Caco-2 (cell line): Measurements from ENCODE around the gene HDAC4. TPM values are rescaled to one million over a fixed set of nuclear protein-coding genes. Genes with fewer than 3 reads are reported as not detected.
"Not testable (repeated sequence)": the region's sequence is repeated elsewhere in the genome, so short reads cannot be mapped to it uniquely, and the experiment has no call there.

Source experiments
- BruUV-seq: library from RNA; stranded (reverse); fragments of 400-500 nt; replicated peaks from 2 replicates; lab custom pipeline; 2021; lab: Mats Ljungman, UMichigan
- CTCF ChIA-PET: fragments of 300-600 bp; sonication (Branson Sonifier 250); formaldehyde crosslinking; loops from one replicate; lab custom pipeline; 2022; ENCODE audit warnings: antibody characterized with exemption; lab: Charles Lee
- POLR2A ChIA-PET: fragments of 300-600 bp; sonication (Branson Sonifier 250); formaldehyde crosslinking; loops from one replicate; lab custom pipeline; 2022; ENCODE audit warnings: antibody characterized with exemption; lab: Charles Lee
- DNase-seq, 2 experiments: peaks; one replicate each; pipeline versions ENCODE4 v3.0.0 to v3.0.0-alpha.2; 2020 to 2022
- H3K27me3 ChIP-seq: replicated peaks from 2 replicates; pipeline ENCODE4 v1.6.0; 2011; ENCODE audit warnings: low read length; ENCODE audit not compliant: control insufficient read depth, insufficient read depth
- H3K36me3 ChIP-seq: 2 replicates; pipeline ENCODE4 v1.5.1; 2011; ENCODE audit warnings: low read length; ENCODE audit not compliant: control insufficient read depth, insufficient read depth
- H3K4me1 ChIP-seq: fragments of 250-450 bp; sonication (Bioruptor Pico); 2 replicates; pipeline ENCODE4 v1.5.1; 2020; ENCODE audit warnings: mild to moderate bottlenecking
- H3K4me3 ChIP-seq: 2 replicates; pipeline ENCODE4 v1.5.1; 2011; ENCODE audit warnings: low read depth, mild to moderate bottlenecking, control low read depth, low read length
- H3K9me3 ChIP-seq: fragments of 250-450 bp; sonication (Bioruptor Pico); 2 replicates; pipeline ENCODE4 v1.5.1; 2020; ENCODE audit warnings: mild to moderate bottlenecking, moderate library complexity
- H3K27ac Mint-ChIP-seq: one replicate; pipeline ENCODE4 v1.8.0; 2022; ENCODE audit warnings: mixed read lengths; ENCODE audit not compliant: unreplicated experiment
- H3K27me3 Mint-ChIP-seq: one replicate; pipeline ENCODE4 v1.8.0; 2022; ENCODE audit warnings: mixed read lengths; ENCODE audit not compliant: insufficient read depth, unreplicated experiment
- H3K36me3 Mint-ChIP-seq: one replicate; pipeline ENCODE4 v1.8.0; 2022; ENCODE audit warnings: mild to moderate bottlenecking, mixed read lengths; ENCODE audit not compliant: insufficient read depth, unreplicated experiment
- H3K4me1 Mint-ChIP-seq: one replicate; pipeline ENCODE4 v1.8.0; 2022; ENCODE audit warnings: low read depth, mixed read lengths; ENCODE audit not compliant: unreplicated experiment
- H3K4me3 Mint-ChIP-seq: one replicate; pipeline ENCODE4 v1.8.0; 2022; ENCODE audit warnings: mild to moderate bottlenecking, moderate library complexity, mixed read lengths; ENCODE audit not compliant: unreplicated experiment
- H3K9me3 Mint-ChIP-seq: one replicate; pipeline ENCODE4 v1.8.0; 2022; ENCODE audit warnings: mixed read lengths; ENCODE audit not compliant: unreplicated experiment
- CTCF ChIP-seq, 2 experiments: fragments of 200-600 bp in 1 of 2; IDR thresholded peaks; 1 replicate in 1 of 2; 2 replicates in 1 of 2; pipeline versions ENCODE4 v1.5.1 to v1.8.0; 2011 to 2022; ENCODE audit warnings: antibody characterized with exemption in 1 of 2, control low read depth in 1 of 2, inconsistent platforms in 1 of 2, low read depth in 1 of 2, low read length in 1 of 2, mild to moderate bottlenecking in 1 of 2, moderate library complexity in 1 of 2; ENCODE audit not compliant: insufficient read depth in 1 of 2, severe bottlenecking in 1 of 2, unreplicated experiment in 1 of 2
- intact Hi-C: fragments of 100-400 bp; cut with micrococcal nuclease; formaldehyde crosslinking; loops from one replicate; pipeline ENCODE4 v1.10.0; 2022; ENCODE audit not compliant: unreplicated experiment
- total RNA-seq: library from RNA; stranded (reverse); gene quantifications from 2 replicates; pipeline ENCODE4 v1.2.3, GENCODE V29; 2022

Gene HDAC4
- total RNA-seq, 1 experiment from 2014 or later, result 15.5 TPM

DNA sequence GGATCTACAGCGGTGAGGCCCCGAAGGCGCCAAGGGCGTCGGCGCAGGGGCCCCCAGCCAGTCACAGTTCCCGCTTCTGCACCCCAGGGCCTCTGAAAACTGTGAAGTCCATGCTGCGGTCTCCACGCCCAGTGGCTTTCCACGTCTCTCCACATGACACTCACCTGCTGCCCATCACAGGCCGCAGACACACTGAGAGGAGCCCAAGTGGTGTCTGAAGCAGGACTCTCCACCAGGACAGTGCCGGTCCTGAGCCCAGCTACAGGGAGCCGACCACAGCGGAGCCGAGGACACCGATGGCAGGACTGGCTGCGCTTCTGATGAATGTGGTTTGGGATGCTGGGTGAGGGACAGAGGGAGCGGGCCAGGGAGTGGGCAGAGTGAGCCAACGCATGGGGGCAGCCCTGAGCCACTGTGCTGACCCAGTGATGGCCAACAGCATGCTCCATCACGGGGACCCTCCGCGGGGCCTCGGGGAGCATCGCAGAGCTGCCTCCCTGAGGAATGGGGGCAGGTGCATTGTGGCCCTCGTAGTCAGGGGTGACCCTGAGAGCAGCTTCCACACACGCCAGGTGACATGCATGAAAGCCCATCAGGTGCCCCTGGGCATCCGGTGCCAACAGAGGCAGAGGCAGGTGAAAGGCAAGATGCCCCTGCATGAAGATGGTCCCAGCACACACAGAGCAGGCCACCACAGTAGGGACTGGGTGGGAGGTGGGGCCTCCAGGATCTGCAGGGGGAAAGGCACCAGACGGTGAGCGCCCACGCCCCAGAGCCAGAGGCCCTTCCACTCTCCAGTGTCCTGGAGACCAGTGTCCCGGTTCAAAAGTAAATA, 116.6 kb downstream of the HDAC4 start:
- H3K4me1 ChIP-seq, result peaks cover 4% of the 10 kb centered on the region; the same call in 1 of the 2 replicates
- CTCF ChIA-PET, result no interaction called here

GRCh38 chr2:239283288-239283945, 117.4 kb downstream of the HDAC4 start:
- intact Hi-C loops, result no loop called here
- TF ChIP-seq CTCF (IDR thresholded peaks at IDR 0.05; ENCODE audit: insufficient read depth in 1 of 2, low read depth in 1 of 2, low read length in 1 of 2, severe bottlenecking in 1 of 2, unreplicated experiment in 1 of 2), result no peak
- no peak for DNase-seq
- no TSS peak for BruUV-seq
- Mint-ChIP-seq H3K4me3 (no peak overlapping the region), H3K36me3 (no peaks in the 10 kb centered on the region), H3K27me3 (no peaks in the 10 kb centered on the region), H3K9me3 (no peaks in the 10 kb centered on the region), H3K27ac (no peak overlapping the region), H3K4me1 (no peaks in the 10 kb centered on the region)
- Histone ChIP-seq H3K27me3 (no peaks in the 10 kb centered on the region), H3K4me3 (no peak overlapping the region), H3K9me3 (no peaks in the 10 kb centered on the region), H3K4me1 (peaks cover 4% of the 10 kb centered on the region; the same call in 1 of the 2 replicates), H3K36me3 (no peaks in the 10 kb centered on the region)
- ChIA-PET CTCF (no interaction called here), POLR2A (no interaction called here)

More for the DNA sequence above, 116.6 kb downstream of the HDAC4 start:
- no peak for TF ChIP-seq CTCF (IDR thresholded peaks at IDR 0.05; ENCODE audit: insufficient read depth in 1 of 2, low read depth in 1 of 2, low read length in 1 of 2, severe bottlenecking in 1 of 2, unreplicated experiment in 1 of 2)
- H3K9me3 ChIP-seq, result no peaks in the 10 kb centered on the region
- H3K36me3 ChIP-seq, result no peaks in the 10 kb centered on the region
- no peaks in the 10 kb centered on the region for H3K27me3 Mint-ChIP-seq
- intact Hi-C loops, result no loop called here
- no peaks in the 10 kb centered on the region for H3K27me3 ChIP-seq
- no peaks in the 10 kb centered on the region for H3K4me1 Mint-ChIP-seq
- POLR2A ChIA-PET, result no interaction called here
- H3K27ac Mint-ChIP-seq, result peak overlapping the region; percentile 42
- no peak overlapping the region for H3K4me3 ChIP-seq
- no peaks in the 10 kb centered on the region for H3K36me3 Mint-ChIP-seq
- no peak overlapping the region for H3K4me3 Mint-ChIP-seq
- no peak for DNase-seq
- BruUV-seq, result no TSS peak
- no peaks in the 10 kb centered on the region for H3K9me3 Mint-ChIP-seq

- H3K27ac Mint-ChIP-seq, result no peak overlapping the region
- DNase-seq, result no peak
- no peaks in the 10 kb centered on the region for H3K9me3 ChIP-seq
- no peak overlapping the region for H3K4me3 ChIP-seq
- no peaks in the 10 kb centered on the region for H3K4me1 Mint-ChIP-seq
- CTCF ChIA-PET, result no interaction called here
- no peak overlapping the region for H3K4me3 Mint-ChIP-seq
- intact Hi-C loops, result no loop called here
- POLR2A ChIA-PET, result no interaction called here
- peaks cover 4% of the 10 kb centered on the region; the same call in 1 of the 2 replicates for H3K4me1 ChIP-seq
- H3K36me3 ChIP-seq, result no peaks in the 10 kb centered on the region
- no peaks in the 10 kb centered on the region for H3K9me3 Mint-ChIP-seq
- TF ChIP-seq CTCF (IDR thresholded peaks at IDR 0.05; ENCODE audit: insufficient read depth in 1 of 2, low read depth in 1 of 2, low read length in 1 of 2, severe bottlenecking in 1 of 2, unreplicated experiment in 1 of 2), result no peak
- no peaks in the 10 kb centered on the region for H3K36me3 Mint-ChIP-seq
- H3K27me3 Mint-ChIP-seq, result no peaks in the 10 kb centered on the region
- BruUV-seq, result no TSS peak
- no peaks in the 10 kb centered on the region for H3K27me3 ChIP-seq
These were observed 118.2 kb downstream of the HDAC4 start for GRCh38 chr2:239282448-239283287.

GRCh38 chr2:239280296-239281017, 120.4 kb downstream of the HDAC4 start:
- BruUV-seq, H3K27me3 ChIP-seq, H3K27me3 Mint-ChIP-seq, H3K27ac Mint-ChIP-seq, H3K4me1 Mint-ChIP-seq, intact Hi-C loops, H3K4me3 ChIP-seq, CTCF ChIA-PET, POLR2A ChIA-PET, H3K9me3 ChIP-seq, H3K4me3 Mint-ChIP-seq, H3K36me3 ChIP-seq, H3K4me1 ChIP-seq, DNase-seq, H3K36me3 Mint-ChIP-seq, H3K9me3 Mint-ChIP-seq: not testable (repeated sequence)
